GM12878 (cell line): Measurements from ENCODE around the gene PPFIA3. TPM values are rescaled to one million over a fixed set of nuclear protein-coding genes. Genes with fewer than 3 reads are reported as not detected.

Experiments used
- ATAC-seq: fragments of 200-7000 bp; cut with Tn5 transposase; 3 replicates; pipeline ENCODE4 v1.9.1; 2020; ENCODE audit warnings: mild to moderate bottlenecking, moderate library complexity
- BruUV-seq: library from RNA; stranded (reverse); fragments of 400-500 nt; replicated peaks from 2 replicates; lab custom pipeline; 2021; lab: Mats Ljungman, UMichigan
- CTCF ChIA-PET: fragments of 300-600 bp; sonication (Branson Sonifier 250); formaldehyde crosslinking; extraction: SDS; loops from one replicate; lab custom pipeline; 2021; ENCODE audit warnings: inconsistent platforms; lab: Yijun Ruan, JAX
- POLR2A ChIA-PET: fragments of 350-600 bp; formaldehyde crosslinking; extraction: SDS; loops from one replicate; lab custom pipeline; 2021; ENCODE audit warnings: inconsistent platforms; lab: Charles Lee
- RAD21 ChIA-PET: fragments of 300-600 bp; sonication (Branson Sonifier 250); formaldehyde crosslinking; loops from one replicate; lab custom pipeline; 2023; ENCODE audit warnings: antibody characterized with exemption; ENCODE audit not compliant: unreplicated experiment; lab: Charles Lee
- SMC1A ChIA-PET: fragments of 300-600 bp; sonication (Branson Sonifier 250); formaldehyde crosslinking; loops from one replicate; lab custom pipeline; 2023; ENCODE audit not compliant: unreplicated experiment, uncharacterized antibody; lab: Charles Lee
- DNase-seq: peaks from one replicate; pipeline ENCODE4 v3.0.0-alpha.2; 2011; ENCODE audit warnings: low read depth, low spot score
- FAIRE-seq: peaks from 3 replicates; lab custom pipeline; 2011; peaks lifted over from hg19 to GRCh38; lab: Jason Lieb, UNC
- H2AFZ ChIP-seq: 2 replicates; pipeline ENCODE4 v1.6.0; 2011; ENCODE audit warnings: low read depth, low read length, control low read depth; ENCODE audit not compliant: control insufficient read depth
- H3K27ac ChIP-seq: 2 replicates; pipeline ENCODE4 v1.5.1; 2011; ENCODE audit warnings: control low read depth; ENCODE audit not compliant: control insufficient read depth, insufficient read depth
- H3K27me3 ChIP-seq, 2 experiments: replicated peaks in 1 of 2; 2 replicates each; pipeline versions ENCODE4 v1.6.0 to v1.6.1; 2011; ENCODE audit warnings: low read length in 1 of 2; ENCODE audit not compliant: control insufficient read depth in 2 of 2, insufficient read depth in 2 of 2
- H3K36me3 ChIP-seq, 2 experiments: 2 replicates each; pipeline ENCODE4 v1.5.1; 2011; ENCODE audit warnings: low read length in 1 of 2; ENCODE audit not compliant: control insufficient read depth in 2 of 2, insufficient read depth in 2 of 2
- H3K4me1 ChIP-seq: 2 replicates; pipeline ENCODE4 v1.6.1; 2011; ENCODE audit warnings: mild to moderate bottlenecking, low read length, moderate library complexity, mixed read lengths; ENCODE audit not compliant: control insufficient read depth, insufficient read depth
- H3K4me2 ChIP-seq: 2 replicates; pipeline ENCODE4 v1.6.0; 2011; ENCODE audit warnings: control low read depth; ENCODE audit not compliant: control insufficient read depth, insufficient read depth
- H3K4me3 ChIP-seq: fragments of 200-600 bp; sonication (generic); 2 replicates; pipeline ENCODE4 v1.5.1; 2016
- H3K79me2 ChIP-seq: 2 replicates; pipeline ENCODE4 v1.6.0; 2011; ENCODE audit warnings: low read length; ENCODE audit not compliant: control insufficient read depth, insufficient read depth
- H3K9ac ChIP-seq: 2 replicates; pipeline ENCODE4 v1.8.0; 2011; ENCODE audit warnings: low read length, control low read depth, mixed read lengths; ENCODE audit not compliant: control insufficient read depth, insufficient read depth
- H3K9me3 ChIP-seq: replicated peaks from 3 replicates; pipeline ENCODE4 v1.5.1; 2011; ENCODE audit warnings: mild to moderate bottlenecking, low read length; ENCODE audit not compliant: control insufficient read depth, insufficient read depth
- H4K20me1 ChIP-seq: 2 replicates; pipeline ENCODE4 v1.6.0; 2011; ENCODE audit not compliant: control insufficient read depth, insufficient read depth
- DPF2 ChIP-seq: fragments of 450-650 bp; IDR thresholded peaks from 2 replicates; pipeline ENCODE4 v1.6.1; 2017; ENCODE audit warnings: mild to moderate bottlenecking
- EGR1 ChIP-seq, 2 experiments: IDR thresholded peaks; 1 replicate in 1 of 2; 2 replicates in 1 of 2; pipeline ENCODE4 v1.6.1; 2011 to 2012; ENCODE audit warnings: low read depth in 2 of 2, low read length in 2 of 2, borderline replicate concordance in 1 of 2, mild to moderate bottlenecking in 1 of 2, moderate library complexity in 1 of 2
- HDAC6 ChIP-seq: fragments of 200-600 bp; sonication (generic); IDR thresholded peaks from one replicate; pipeline ENCODE4 v1.8.0; 2017; ENCODE audit warnings: antibody characterized with exemption; ENCODE audit not compliant: unreplicated experiment
- IKZF1 ChIP-seq: fragments of 450-650 bp; conservative IDR thresholded peaks from 2 replicates; pipeline ENCODE4 v1.6.1; 2017; ENCODE audit warnings: antibody characterized with exemption, mild to moderate bottlenecking
- JUNB ChIP-seq: IDR thresholded peaks from 2 replicates; pipeline ENCODE4 v1.6.1; 2016; ENCODE audit warnings: antibody characterized with exemption, mild to moderate bottlenecking
- POLR2A ChIP-seq: IDR thresholded peaks from 2 replicates; pipeline ENCODE4 v1.6.1; 2011; ENCODE audit warnings: low read depth, mild to moderate bottlenecking, low read length
- POLR2AphosphoS5 ChIP-seq: IDR thresholded peaks from 2 replicates; pipeline ENCODE4 v1.6.1; 2011; ENCODE audit warnings: mild to moderate bottlenecking, low read length, inconsistent platforms
- PRDM15 ChIP-seq: fragments of 450-650 bp; formaldehyde crosslinking; IDR thresholded peaks from 2 replicates; pipeline ENCODE4 v1.4.0; 2020; ENCODE audit warnings: mild to moderate bottlenecking, moderate library complexity
- RCOR1 ChIP-seq: conservative IDR thresholded peaks from 2 replicates; pipeline ENCODE4 v1.6.1; 2012; ENCODE audit warnings: low read depth, low read length, improper control_type of control experiment
- RUNX3 ChIP-seq: IDR thresholded peaks from 2 replicates; pipeline ENCODE4 v1.6.1; 2012; ENCODE audit warnings: low read length, inconsistent platforms
- TCF7 ChIP-seq: IDR thresholded peaks from 2 replicates; pipeline ENCODE4 v1.6.1; 2014; ENCODE audit warnings: antibody characterized with exemption, borderline replicate concordance
- USF2 ChIP-seq: IDR thresholded peaks from 2 replicates; pipeline ENCODE4 v1.6.1; 2011; ENCODE audit warnings: low read depth, low read length, improper control_type of control experiment, borderline replicate concordance
- WRNIP1 ChIP-seq: IDR thresholded peaks from 2 replicates; pipeline ENCODE4 v1.6.1; 2011; ENCODE audit warnings: low read depth, low read length, improper control_type of control experiment, borderline replicate concordance
- ZBTB33 ChIP-seq: fragments of 450-650 bp; IDR thresholded peaks from 2 replicates; pipeline ENCODE4 v1.6.1; 2017; ENCODE audit warnings: mild to moderate bottlenecking
- ZNF384 ChIP-seq: IDR thresholded peaks from 2 replicates; pipeline ENCODE4 v1.6.1; 2012; ENCODE audit warnings: low read depth, mild to moderate bottlenecking, low read length, improper control_type of control experiment, borderline replicate concordance
- ZSCAN29 ChIP-seq: fragments of 450-650 bp; IDR thresholded peaks from 2 replicates; pipeline ENCODE4 v1.6.1; 2017; ENCODE audit warnings: mild to moderate bottlenecking, moderate library complexity
- WGBS: methylation state at CpG from one replicate; pipeline ENCODE4 v1.1.6; 2016; ENCODE audit warnings: low lambda C conversion rate; ENCODE audit not compliant: insufficient replicate concordance, insufficient coverage; ENCODE audit errors: missing lambda C conversion rate; 5-methylcytosine and 5-hydroxymethylcytosine counted together
- in situ Hi-C: fragments of 300-500 bp; cut with MboI; formaldehyde crosslinking; loops from 9 replicates; pipeline ENCODE4 v1.14.3; 2018; ENCODE audit warnings: mixed read lengths
- intact Hi-C: fragments of 100-400 bp; cut with micrococcal nuclease; formaldehyde crosslinking; loops from one replicate; pipeline ENCODE4 v1.14.2; 2022; ENCODE audit not compliant: unreplicated experiment
- polyA plus RNA-seq, 11 experiments: library from polyadenylated mRNA; depleted of rRNA in 4 of 11; unstranded in 6 of 11; stranded (reverse) in 5 of 11; fragments of >200 nt; fragmentation: Nextera tagmentation in 4 of 11; fragmentation: Illumina TruSeq in 1 of 11; extraction: Ambion mirVana in 4 of 11; extraction: Trizol in 1 of 11; gene quantifications; 1 replicate in 1 of 11; 2 replicates in 10 of 11; pipeline versions ENCODE4 v1.2.1 to v1.2.3, GENCODE V29; 2011 to 2016; ENCODE audit warnings: inconsistent platforms in 2 of 11, missing spikeins in 2 of 11, low read depth in 1 of 11
- total RNA-seq, 4 experiments: library from RNA; depleted of rRNA in 3 of 4; stranded (reverse); fragments of >200 nt in 3 of 4; fragmentation: Illumina TruSeq in 1 of 4; extraction: Trizol in 1 of 4; gene quantifications; 2 replicates each; pipeline versions ENCODE4 v1.2.1 to v1.2.3, GENCODE V29; 2013 to 2021

Gene PPFIA3
- total and polyA plus RNA-seq, 10 of the 15 experiments (the other 5 are each of a cell fraction or from before 2014, with no cell fraction given), result 0.11 to 1.7 (median 0.73) TPM; not detected in 3

GRCh38 chr19:49110567-49110966, 8.8 kb upstream of the PPFIA3 start:
- TF ChIP-seq HDAC6 (no peak), USF2 (no peak), TCF7 (no peak), RCOR1 (no peak), IKZF1 (no peak), EGR1 (IDR thresholded peaks at IDR 0.05; ENCODE audit: borderline replicate concordance in 1 of 2, low read depth in 2 of 2, low read length in 2 of 2) (no peak), POLR2AphosphoS5 (no peak), RUNX3 (no peak), ZSCAN29 (no peak), DPF2 (no peak), ZBTB33 (no peak), WRNIP1 (no peak), PRDM15 (no peak), JUNB (no peak), POLR2A (no peak), ZNF384 (no peak)
- Histone ChIP-seq H2AFZ (no peak overlapping the region), H3K27me3 (no peaks in the 10 kb centered on the region), H3K36me3 (peaks cover 7 to 27% of the 10 kb centered on the region in 2 experiments), H3K4me2 (no peak overlapping the region), H3K4me1 (peaks cover 4% of the 10 kb centered on the region), H3K9me3 (no peaks in the 10 kb centered on the region), H3K79me2 (no peaks in the 10 kb centered on the region), H3K9ac (no peak overlapping the region), H3K4me3 (no peak overlapping the region), H4K20me1 (no peaks in the 10 kb centered on the region), H3K27ac (no peak overlapping the region)
- DNase-seq, result no peak
- in situ Hi-C loops, result no loop called here
- no peak for ATAC-seq
- ChIA-PET SMC1A (no interaction called here), CTCF (interaction anchor here (2.0 kb wide), 1 partner anchor 13 kb away, joined by 12 read pairs; no protein-coding TSS in a partner anchor), POLR2A (no interaction called here), RAD21 (interaction anchor here (0.9 kb wide), 1 partner anchor 13 kb away, joined by 4 read pairs; no protein-coding TSS in a partner anchor)
- 82% methylated on average over 3 of the region's 3 CpGs for WGBS
- intact Hi-C loops, result no loop called here
- no peak for FAIRE-seq
- BruUV-seq, result no TSS peak
